Measurements from ENCODE around the gene SOX4.

- TF ChIP-seq CTCF (IDR thresholded peaks at IDR 0.05 in 4 of 5, conservative IDR thresholded peaks at IDR 0.05 in 1 of 5) (no peak), POLR2A (IDR thresholded peaks at IDR 0.05) (no peak)
Measured at GRCh38 chr6:21555197-21555596, 38.4 kb upstream of the SOX4 start.

Data from gastrocnemius medialis (tissue), 4 donors.